HEK293 (cell line): ENCODE results near the gene HGFAC.

ENCODE experiments used
- CTCF ChIA-PET: fragments of 350-600 bp; formaldehyde crosslinking; extraction: SDS; loops from one replicate; lab custom pipeline; 2021; ENCODE audit warnings: antibody characterized with exemption; lab: Yijun Ruan, JAX
- POLR2A ChIA-PET: fragments of 300-600 bp; formaldehyde crosslinking; extraction: SDS; loops from one replicate; lab custom pipeline; 2020; ENCODE audit warnings: antibody characterized with exemption, inconsistent platforms; lab: Yijun Ruan, JAX
- H3K27ac ChIP-seq: fragments of 200-500 bp; sonication (Bioruptor generic); 2 replicates; pipeline ENCODE4 v1.5.1; 2014; ENCODE audit warnings: low read depth, low read length, control low read depth, inconsistent platforms; ENCODE audit errors: extremely low read depth
- H3K36me3 ChIP-seq, 2 experiments: fragments of 200-500 bp in 1 of 2; sonication (Bioruptor generic) in 1 of 2; 1 replicate in 1 of 2; 2 replicates in 1 of 2; pipeline ENCODE4 v1.5.1; 2014 to 2017; ENCODE audit warnings: inconsistent platforms in 2 of 2, low read length in 2 of 2; ENCODE audit not compliant: control insufficient read depth in 2 of 2, insufficient read depth in 1 of 2
- H3K4me1 ChIP-seq: fragments of 200-500 bp; sonication (Bioruptor generic); 2 replicates; pipeline ENCODE4 v1.5.1; 2014; ENCODE audit warnings: mild to moderate bottlenecking, low read length, inconsistent platforms; ENCODE audit not compliant: control insufficient read depth, insufficient read depth
- H3K4me3 ChIP-seq: 2 replicates; pipeline ENCODE4 v1.5.1; 2011; ENCODE audit warnings: low read depth, mild to moderate bottlenecking, control low read depth, low read length, moderate library complexity
- H3K9me3 ChIP-seq: fragments of 200-500 bp; sonication (Bioruptor generic); 2 replicates; pipeline ENCODE4 v1.5.1; 2014; ENCODE audit warnings: low read depth, low read length, inconsistent platforms; ENCODE audit not compliant: control insufficient read depth, insufficient read depth
- EGR2 ChIP-seq: fragments of 450-650 bp; formaldehyde crosslinking; IDR thresholded peaks from 2 replicates; pipeline ENCODE4 v1.5.1; 2016; ENCODE audit warnings: low read depth, missing biosample characterization, missing genetic modification characterization
- INSM2 ChIP-seq: fragments of 450-650 bp; formaldehyde crosslinking; IDR thresholded peaks from 2 replicates; pipeline ENCODE4 v1.5.1; 2016; ENCODE audit warnings: missing biosample characterization, missing genetic modification characterization
- KLF8 ChIP-seq: fragments of 450-650 bp; formaldehyde crosslinking; IDR thresholded peaks from 2 replicates; pipeline ENCODE4 v1.5.1; 2016; ENCODE audit warnings: missing biosample characterization, missing genetic modification characterization
- OSR2 ChIP-seq: fragments of 450-650 bp; formaldehyde crosslinking; IDR thresholded peaks from 2 replicates; pipeline ENCODE4 v1.5.1; 2016; ENCODE audit warnings: missing biosample characterization, missing genetic modification characterization
- SP2 ChIP-seq: fragments of 450-650 bp; formaldehyde crosslinking; IDR thresholded peaks from 2 replicates; pipeline ENCODE4 v1.5.1; 2016; ENCODE audit warnings: missing biosample characterization, missing genetic modification characterization
- TRIM28 ChIP-seq: IDR thresholded peaks from 2 replicates; pipeline ENCODE4 v1.6.1; 2011; ENCODE audit warnings: low read length, control low read depth, borderline replicate concordance
- YY2 ChIP-seq: fragments of 450-650 bp; formaldehyde crosslinking; IDR thresholded peaks from 2 replicates; pipeline ENCODE4 v1.5.1; 2016; ENCODE audit warnings: missing biosample characterization, missing genetic modification characterization
- ZBTB1 ChIP-seq: fragments of 450-650 bp; formaldehyde crosslinking; IDR thresholded peaks from 2 replicates; pipeline ENCODE4 v1.5.1; 2016; ENCODE audit warnings: missing biosample characterization, missing genetic modification characterization
- ZBTB10 ChIP-seq: fragments of 450-650 bp; formaldehyde crosslinking; IDR thresholded peaks from 2 replicates; pipeline ENCODE4 v1.5.1; 2016; ENCODE audit warnings: missing biosample characterization, missing genetic modification characterization
- ZBTB17 ChIP-seq: fragments of 450-650 bp; formaldehyde crosslinking; IDR thresholded peaks from 2 replicates; pipeline ENCODE4 v1.5.1; 2016; ENCODE audit warnings: missing biosample characterization, missing genetic modification characterization
- ZNF112 ChIP-seq: fragments of 450-650 bp; formaldehyde crosslinking; IDR thresholded peaks from 2 replicates; pipeline ENCODE4 v1.5.0; 2017; ENCODE audit warnings: missing biosample characterization, missing genetic modification characterization
- ZNF148 ChIP-seq: fragments of 450-650 bp; formaldehyde crosslinking; IDR thresholded peaks from 2 replicates; pipeline ENCODE4 v1.5.0; 2017; ENCODE audit warnings: missing biosample characterization, missing genetic modification characterization, borderline replicate concordance
- ZNF18 ChIP-seq: fragments of 450-650 bp; formaldehyde crosslinking; IDR thresholded peaks from 2 replicates; pipeline ENCODE4 v1.5.1; 2016; ENCODE audit warnings: missing biosample characterization, missing genetic modification characterization
- ZNF239 ChIP-seq: fragments of 450-650 bp; formaldehyde crosslinking; IDR thresholded peaks from 2 replicates; pipeline ENCODE4 v1.5.1; 2016; ENCODE audit warnings: missing biosample characterization, missing genetic modification characterization
- ZNF521 ChIP-seq: fragments of 450-650 bp; formaldehyde crosslinking; IDR thresholded peaks from 2 replicates; pipeline ENCODE4 v1.5.1; 2017; ENCODE audit warnings: missing biosample characterization, mild to moderate bottlenecking, missing genetic modification characterization
- ZNF560 ChIP-seq: fragments of 450-650 bp; formaldehyde crosslinking; IDR thresholded peaks from 2 replicates; pipeline ENCODE4 v1.5.1; 2017; ENCODE audit warnings: missing biosample characterization, missing genetic modification characterization, borderline replicate concordance
- ZNF639 ChIP-seq: fragments of 450-650 bp; formaldehyde crosslinking; IDR thresholded peaks from 2 replicates; pipeline ENCODE4 v1.5.1; 2016; ENCODE audit warnings: missing biosample characterization, missing genetic modification characterization
- ZNF658 ChIP-seq: fragments of 450-650 bp; formaldehyde crosslinking; IDR thresholded peaks from 2 replicates; pipeline ENCODE4; 2016; ENCODE audit warnings: missing biosample characterization, missing genetic modification characterization

Gene HGFAC

GRCh38 chr4:3492741-3493719, 51.3 kb downstream of the HGFAC start (continued):
- no peak for TF ChIP-seq ZNF148
- TF ChIP-seq YY2 (tag by site-specific recombination), result no peak
- TF ChIP-seq ZNF639, result no peak
- TF ChIP-seq ZNF658, result no peak

GRCh38 chr4:3493720-3494461, 52.1 kb downstream of the HGFAC start:
- ChIA-PET POLR2A (no interaction called here), CTCF (interaction anchor here (0.5 kb wide), 1 partner anchor 842 kb away, joined by 4 read pairs; no protein-coding TSS in a partner anchor)
- H3K36me3 ChIP-seq, result no peaks in the 10 kb centered on the region
- no peaks in the 10 kb centered on the region for H3K4me1 ChIP-seq
- H3K9me3 ChIP-seq, result no peaks in the 10 kb centered on the region
- no peak overlapping the region for H3K4me3 ChIP-seq
- no peak overlapping the region for H3K27ac ChIP-seq
- TF ChIP-seq ZNF18 (tag by site-specific recombination) (no peak), ZNF560 (tag by site-specific recombination) (no peak), ZBTB10 (tag by site-specific recombination) (no peak), OSR2 (tag by site-specific recombination) (no peak), TRIM28 (no peak), ZNF112 (tag by site-specific recombination) (no peak), KLF8 (no peak), ZBTB1 (no peak), EGR2 (no peak), SP2 (tag by site-specific recombination) (no peak), ZNF639 (no peak), ZBTB17 (no peak), INSM2 (tag by site-specific recombination) (no peak), ZNF239 (tag by site-specific recombination) (no peak), ZNF521 (tag by site-specific recombination) (no peak)
